Measurements from ENCODE around the gene INHA.

DNA sequence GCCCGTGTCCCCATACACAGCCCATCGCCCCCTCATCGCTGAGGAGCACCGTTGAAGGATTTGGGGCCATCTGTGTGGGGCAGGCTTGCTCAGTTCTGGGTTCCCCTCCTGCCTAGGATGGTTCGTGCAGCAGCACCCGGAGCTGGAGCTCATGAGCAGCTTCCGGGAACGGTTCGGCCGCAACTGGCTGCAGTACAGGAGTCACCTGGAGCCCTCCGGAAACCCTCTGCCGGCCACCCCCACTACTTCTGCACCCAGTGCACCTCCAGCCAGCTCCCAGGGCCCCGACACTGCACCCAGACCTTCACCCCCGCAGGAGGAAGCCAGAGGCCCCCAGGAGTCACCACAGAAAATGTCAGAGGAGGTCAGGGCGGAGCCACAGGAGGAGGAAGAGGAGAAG, 35.8 kb downstream of the INHA start:
- TF ChIP-seq, protein P1, sequence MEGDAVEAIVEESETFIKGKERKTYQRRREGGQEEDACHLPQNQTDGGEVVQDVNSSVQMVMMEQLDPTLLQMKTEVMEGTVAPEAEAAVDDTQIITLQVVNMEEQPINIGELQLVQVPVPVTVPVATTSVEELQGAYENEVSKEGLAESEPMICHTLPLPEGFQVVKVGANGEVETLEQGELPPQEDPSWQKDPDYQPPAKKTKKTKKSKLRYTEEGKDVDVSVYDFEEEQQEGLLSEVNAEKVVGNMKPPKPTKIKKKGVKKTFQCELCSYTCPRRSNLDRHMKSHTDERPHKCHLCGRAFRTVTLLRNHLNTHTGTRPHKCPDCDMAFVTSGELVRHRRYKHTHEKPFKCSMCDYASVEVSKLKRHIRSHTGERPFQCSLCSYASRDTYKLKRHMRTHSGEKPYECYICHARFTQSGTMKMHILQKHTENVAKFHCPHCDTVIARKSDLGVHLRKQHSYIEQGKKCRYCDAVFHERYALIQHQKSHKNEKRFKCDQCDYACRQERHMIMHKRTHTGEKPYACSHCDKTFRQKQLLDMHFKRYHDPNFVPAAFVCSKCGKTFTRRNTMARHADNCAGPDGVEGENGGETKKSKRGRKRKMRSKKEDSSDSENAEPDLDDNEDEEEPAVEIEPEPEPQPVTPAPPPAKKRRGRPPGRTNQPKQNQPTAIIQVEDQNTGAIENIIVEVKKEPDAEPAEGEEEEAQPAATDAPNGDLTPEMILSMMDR (IDR thresholded peaks at IDR 0.05; ENCODE audit: insufficient read depth, low read depth, low read length), result no peak
- no peak for TF ChIP-seq EZH2 (IDR thresholded peaks at IDR 0.05; ENCODE audit: insufficient read depth, low read length)

Data from astrocyte (in vitro differentiated cells and primary cell).